Activated B cell treated with CpG ODN at 0.5 μM for 24 hours (primary cell): ENCODE data around the gene HERC4. TPM values are rescaled to one million over a fixed set of nuclear protein-coding genes. Genes with fewer than 3 reads are reported as not detected.
"Not testable (repeated sequence)": the region's sequence is repeated elsewhere in the genome, so short reads cannot be mapped to it uniquely, and the experiment has no call there.

ENCODE experiments used
- ATAC-seq: fragments of 200-7000 bp; cut with Tn5 transposase; one replicate; pipeline ENCODE4 v1.10.0; 2021; ENCODE audit warnings: low read depth, mild to moderate bottlenecking, moderate library complexity
- CTCF ChIA-PET: fragments of 350-600 bp; sonication (Branson Sonifier 250); formaldehyde crosslinking; loops from one replicate; lab custom pipeline; 2021; ENCODE audit warnings: antibody characterized with exemption; lab: Charles Lee
- POLR2A ChIA-PET: fragments of 350-600 bp; sonication (Branson Sonifier 250); formaldehyde crosslinking; loops from one replicate; lab custom pipeline; 2021; ENCODE audit warnings: antibody characterized with exemption; lab: Charles Lee
- DNase-seq: peaks from one replicate; pipeline ENCODE4 v3.0.0; 2022
- H3K27ac Mint-ChIP-seq: one replicate; pipeline ENCODE4 v1.8.0; 2020; ENCODE audit warnings: mixed read lengths
- H3K27me3 Mint-ChIP-seq: one replicate; pipeline ENCODE4 v1.8.0; 2021; ENCODE audit warnings: mixed read lengths
- H3K36me3 Mint-ChIP-seq: one replicate; pipeline ENCODE4 v1.8.0; 2021; ENCODE audit warnings: low read depth, mixed read lengths
- H3K4me1 Mint-ChIP-seq: one replicate; pipeline ENCODE4 v1.8.0; 2021; ENCODE audit warnings: mixed read lengths
- H3K4me3 Mint-ChIP-seq: one replicate; pipeline ENCODE4 v1.8.0; 2020; ENCODE audit warnings: mild to moderate bottlenecking, mixed read lengths
- H3K9me3 Mint-ChIP-seq: one replicate; pipeline ENCODE4 v1.8.0; 2020; ENCODE audit warnings: mixed read lengths
- CTCF ChIP-seq: fragments of 200-600 bp; IDR thresholded peaks from one replicate; pipeline ENCODE4 v1.8.0; 2022; ENCODE audit warnings: antibody characterized with exemption, mild to moderate bottlenecking
- intact Hi-C: fragments of 100-400 bp; cut with micrococcal nuclease; formaldehyde crosslinking; loops from one replicate; pipeline ENCODE4 v1.15.1; 2024
- total RNA-seq: library from RNA; stranded (reverse); gene quantifications from 2 replicates; pipeline ENCODE4 v1.2.3, GENCODE V29; 2022

The HERC4 gene
- total RNA-seq, 1 donor from 2014 or later, result 84.2 TPM

- no peaks in the 10 kb centered on the region for H3K4me1 Mint-ChIP-seq
- DNase-seq, result no peak
- ChIA-PET CTCF (no interaction called here), POLR2A (no interaction called here)
- ATAC-seq, result no peak
- no peak for TF ChIP-seq CTCF
- H3K27me3 Mint-ChIP-seq, result no peaks in the 10 kb centered on the region
- H3K4me3 Mint-ChIP-seq, result no peak overlapping the region
- no peaks in the 10 kb centered on the region for H3K36me3 Mint-ChIP-seq
- H3K27ac Mint-ChIP-seq, result no peak overlapping the region
- H3K9me3 Mint-ChIP-seq, result no peaks in the 10 kb centered on the region
- intact Hi-C loops, result no loop called here
These were observed 6.8 kb upstream of the HERC4 start for GRCh38 chr10:68081916-68082315.

- no peak overlapping the region for H3K27ac Mint-ChIP-seq
- no peaks in the 10 kb centered on the region for H3K4me1 Mint-ChIP-seq
- no peaks in the 10 kb centered on the region for H3K27me3 Mint-ChIP-seq
- H3K9me3 Mint-ChIP-seq, result no peaks in the 10 kb centered on the region
- H3K36me3 Mint-ChIP-seq, result no peaks in the 10 kb centered on the region
- CTCF ChIA-PET, result no interaction called here
- no peak for ATAC-seq
- no peak for DNase-seq
- intact Hi-C loops, result no loop called here
- H3K4me3 Mint-ChIP-seq, result no peak overlapping the region
- TF ChIP-seq CTCF, result no peak
- POLR2A ChIA-PET, result interaction anchor here (0.5 kb wide), 1 partner anchor 13 kb away, joined by 4 read pairs; no protein-coding TSS in a partner anchor
These were observed 5.9 kb upstream of the HERC4 start for GRCh38 chr10:68080853-68081431.

GRCh38 chr10:68079434-68079833, 4.4 kb upstream of the HERC4 start:
- H3K36me3 Mint-ChIP-seq, result peaks cover 5% of the 10 kb centered on the region
- H3K27ac Mint-ChIP-seq, result no peak overlapping the region
- no peak overlapping the region for H3K4me3 Mint-ChIP-seq
- no peak for ATAC-seq
- no peaks in the 10 kb centered on the region for H3K27me3 Mint-ChIP-seq
- no peaks in the 10 kb centered on the region for H3K9me3 Mint-ChIP-seq
- peaks cover 5% of the 10 kb centered on the region for H3K4me1 Mint-ChIP-seq
- no peak for DNase-seq
- no peak for TF ChIP-seq CTCF
- ChIA-PET CTCF (no interaction called here), POLR2A (no interaction called here)
- intact Hi-C loops, result loop anchor here (5.0 kb wide), 1 partner anchor 78 kb away; no protein-coding TSS in a partner anchor

GRCh38 chr10:68077026-68077425, 1.9 kb upstream of the HERC4 start:
- intact Hi-C loops, result loop anchor here (5.0 kb wide), 1 partner anchor 80 kb away; no protein-coding TSS in a partner anchor
- H3K27me3 Mint-ChIP-seq, result no peaks in the 10 kb centered on the region
- CTCF ChIA-PET, result no interaction called here
- TF ChIP-seq CTCF, result no peak
- no peak for ATAC-seq
- no peak overlapping the region for H3K27ac Mint-ChIP-seq
- no peak for DNase-seq
- no peaks in the 10 kb centered on the region for H3K9me3 Mint-ChIP-seq
- H3K36me3 Mint-ChIP-seq, result peaks cover 13% of the 10 kb centered on the region
- H3K4me1 Mint-ChIP-seq, result peaks cover 24% of the 10 kb centered on the region
- no peak overlapping the region for H3K4me3 Mint-ChIP-seq
- POLR2A ChIA-PET, result no interaction called here

- H3K9me3 Mint-ChIP-seq, CTCF ChIA-PET, ATAC-seq, H3K27me3 Mint-ChIP-seq, DNase-seq, H3K4me3 Mint-ChIP-seq, H3K27ac Mint-ChIP-seq: not testable (repeated sequence)
- Mint-ChIP-seq H3K36me3 (peaks cover 22% of the 10 kb centered on the region), H3K4me1 (peaks cover 33% of the 10 kb centered on the region)
- intact Hi-C loops, result loop anchor here (5.0 kb wide), 1 partner anchor 81 kb away; no protein-coding TSS in a partner anchor
- POLR2A ChIA-PET, result interaction anchor here (0.5 to 1.2 kb wide), 6 partner anchors 8 to 256 kb away, joined by 3 to 12 read pairs (median 7); partner anchors contain the start of gene HNRNPH3
These were observed 998 bp upstream of the HERC4 start for GRCh38 chr10:68076081-68076480.
